Mononuclear cell (primary cell): ENCODE measurements around the gene SNRNP40. TPM values are rescaled to one million over a fixed set of nuclear protein-coding genes. Genes with fewer than 3 reads are reported as not detected.

Experiments
- H3K27me3 ChIP-seq: 2 replicates; pipeline ENCODE4 v1.6.0; 2011; ENCODE audit warnings: low read length, control low read depth; ENCODE audit not compliant: insufficient read depth
- H3K4me1 ChIP-seq: 2 replicates; pipeline ENCODE4 v1.5.1; 2011; ENCODE audit warnings: mild to moderate bottlenecking, low read length, control low read depth; ENCODE audit not compliant: insufficient read depth
- H3K4me3 ChIP-seq: 2 replicates; pipeline ENCODE4 v1.5.1; 2011; ENCODE audit warnings: mild to moderate bottlenecking, low read length, moderate library complexity
- H3K9me3 ChIP-seq: 2 replicates; pipeline ENCODE4 v1.5.1; 2011; ENCODE audit warnings: low read depth, mild to moderate bottlenecking, control low read depth, low read length
- total RNA-seq: library from RNA; depleted of rRNA; stranded (reverse); fragments of >200 nt; gene quantifications from one replicate; pipeline ENCODE4 v1.2.3, GENCODE V29; 2012

Gene SNRNP40
- total RNA-seq, 1 donor = 75.8 TPM

- Histone ChIP-seq H3K9me3 (no peaks in the 10 kb centered on the region), H3K27me3 (no peaks in the 10 kb centered on the region), H3K4me3 (no peak overlapping the region), H3K4me1 (no peaks in the 10 kb centered on the region)
Measured at GRCh38 chr1:31228986-31229385, 67.6 kb downstream of the SNRNP40 start.

DNA sequence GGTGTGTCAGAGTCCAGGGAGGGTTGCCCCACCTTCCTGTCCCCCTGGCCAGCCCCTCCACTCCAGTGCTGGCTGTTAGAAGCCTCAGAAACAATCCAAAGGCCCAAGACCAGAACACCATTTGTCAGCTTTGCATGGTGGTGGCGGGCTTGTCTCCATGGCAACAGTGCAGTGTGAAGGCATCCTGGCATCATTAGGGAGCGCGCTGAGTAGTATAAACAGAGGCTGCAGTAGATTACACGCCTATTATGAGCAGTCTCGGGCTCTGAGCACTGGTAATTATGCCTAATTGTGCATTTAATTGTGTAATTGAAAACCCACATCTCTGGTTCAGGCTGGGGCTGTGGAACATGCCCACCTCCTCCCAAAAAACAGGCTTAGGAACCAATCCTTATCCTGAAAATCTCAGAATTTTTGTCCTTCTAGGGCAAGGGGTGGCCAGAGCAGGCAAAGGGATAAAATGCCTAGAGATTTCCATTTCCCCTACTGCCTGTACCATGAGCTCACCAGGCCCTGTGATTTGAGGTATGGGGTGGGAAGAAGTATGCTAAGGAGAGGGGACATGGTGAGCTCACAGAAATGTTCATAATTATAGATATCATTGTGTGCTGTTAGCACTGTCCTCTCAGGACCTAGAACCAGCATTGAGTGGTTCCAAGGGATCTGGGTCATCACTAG is 68.6 kb downstream of the SNRNP40 start:
- Histone ChIP-seq H3K9me3 (no peaks in the 10 kb centered on the region), H3K27me3 (no peaks in the 10 kb centered on the region), H3K4me1 (no peaks in the 10 kb centered on the region), H3K4me3 (no peak overlapping the region)

DNA sequence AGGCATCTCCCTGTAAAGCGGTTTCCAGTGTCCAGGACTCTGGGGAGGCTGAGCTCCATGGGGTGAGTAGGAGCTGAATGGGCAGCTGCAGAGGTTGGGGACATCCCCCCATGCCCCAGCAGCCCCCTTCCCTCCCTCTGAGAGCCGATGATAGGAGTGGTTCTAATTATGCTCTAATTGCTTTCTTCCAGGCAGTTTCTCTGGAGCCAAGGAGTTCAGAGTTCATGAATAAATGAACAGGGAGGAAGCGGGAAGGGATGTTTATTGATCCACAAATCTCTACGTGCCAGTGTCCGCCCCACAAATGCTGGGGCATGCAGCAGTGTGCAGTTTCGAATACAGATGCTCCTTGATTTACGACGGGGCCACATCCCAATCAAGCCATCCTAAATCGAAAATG is 72.5 kb downstream of the SNRNP40 start:
- H3K27me3 ChIP-seq = no peaks in the 10 kb centered on the region
- no peaks in the 10 kb centered on the region for H3K9me3 ChIP-seq
- no peak overlapping the region for H3K4me3 ChIP-seq
- H3K4me1 ChIP-seq = no peaks in the 10 kb centered on the region

- H3K9me3 ChIP-seq = no peaks in the 10 kb centered on the region
- H3K4me1 ChIP-seq = no peaks in the 10 kb centered on the region
- H3K27me3 ChIP-seq = no peaks in the 10 kb centered on the region
- H3K4me3 ChIP-seq = no peak overlapping the region
Measured at GRCh38 chr1:31222176-31222575, 74.4 kb downstream of the SNRNP40 start.

- H3K9me3 ChIP-seq = no peaks in the 10 kb centered on the region
- no peak overlapping the region for H3K4me3 ChIP-seq
- no peaks in the 10 kb centered on the region for H3K4me1 ChIP-seq
- no peaks in the 10 kb centered on the region for H3K27me3 ChIP-seq
Measured at GRCh38 chr1:31221072-31221471, 75.5 kb downstream of the SNRNP40 start.

DNA sequence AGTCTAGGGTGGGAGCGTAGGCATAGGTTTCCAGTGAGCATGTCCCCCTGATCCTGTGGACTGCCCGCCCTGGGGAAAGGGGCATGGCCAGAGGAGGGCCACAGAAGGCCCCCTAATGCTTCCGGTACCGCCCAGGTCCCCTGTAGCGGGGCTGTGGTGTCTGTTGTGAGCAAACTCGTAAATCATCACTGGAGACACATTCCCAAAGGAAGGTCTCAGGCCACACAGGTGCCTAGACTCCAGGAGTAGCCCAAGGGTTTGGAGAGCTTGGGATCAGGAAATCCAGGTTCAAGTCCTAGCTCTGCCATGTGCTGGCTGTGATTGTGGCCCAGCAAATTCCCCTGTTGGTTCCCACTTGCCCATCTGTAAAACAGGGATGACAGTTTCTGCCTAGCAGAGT is 77.1 kb downstream of the SNRNP40 start:
- Histone ChIP-seq H3K27me3 (no peaks in the 10 kb centered on the region), H3K4me1 (no peaks in the 10 kb centered on the region), H3K4me3 (no peak overlapping the region), H3K9me3 (no peaks in the 10 kb centered on the region)

DNA sequence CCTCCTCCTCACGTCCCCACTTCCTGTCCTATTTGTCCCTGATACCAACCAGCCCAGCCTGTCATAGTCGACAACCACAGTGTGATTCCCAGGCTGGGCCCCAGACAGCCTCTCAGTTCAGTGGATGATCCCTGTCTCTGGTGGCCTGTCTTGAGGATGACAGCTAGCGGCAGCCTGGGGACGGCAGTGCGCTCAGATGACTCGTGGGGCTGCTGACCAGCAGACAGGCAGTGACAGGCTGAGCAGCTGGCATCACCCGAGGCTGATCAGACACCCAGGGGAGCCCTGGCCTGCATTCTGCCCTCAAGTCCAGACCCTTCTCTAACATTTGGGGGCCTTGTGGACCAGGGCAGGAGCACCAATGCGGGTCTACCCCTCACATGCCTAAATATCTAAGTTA is 77.9 kb downstream of the SNRNP40 start:
- no peak overlapping the region for H3K4me3 ChIP-seq
- H3K27me3 ChIP-seq = no peaks in the 10 kb centered on the region
- H3K9me3 ChIP-seq = no peaks in the 10 kb centered on the region
- no peaks in the 10 kb centered on the region for H3K4me1 ChIP-seq

DNA sequence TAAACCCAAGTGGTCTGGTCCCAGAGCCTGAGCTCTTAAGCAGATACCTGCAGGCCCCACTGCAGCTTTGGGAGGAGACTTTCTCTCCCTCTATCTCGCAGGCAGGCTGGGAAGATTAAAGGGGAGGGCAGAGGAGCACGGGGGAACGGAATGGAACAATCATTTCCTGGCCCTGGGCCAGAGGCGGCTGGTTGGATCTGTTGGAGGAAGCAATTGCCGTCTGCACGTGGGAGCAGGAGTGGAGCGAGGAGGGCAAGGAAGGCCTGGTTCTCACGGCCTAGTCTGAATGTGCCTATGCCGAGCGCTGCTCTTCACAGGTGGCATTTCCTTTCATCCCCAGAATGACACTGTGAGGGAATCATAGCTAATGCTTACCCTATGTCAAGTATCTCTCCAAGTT is 80.6 kb downstream of the SNRNP40 start:
- H3K4me1 ChIP-seq = no peaks in the 10 kb centered on the region
- H3K27me3 ChIP-seq = peaks cover 2% of the 10 kb centered on the region
- no peaks in the 10 kb centered on the region for H3K9me3 ChIP-seq
- no peak overlapping the region for H3K4me3 ChIP-seq

DNA sequence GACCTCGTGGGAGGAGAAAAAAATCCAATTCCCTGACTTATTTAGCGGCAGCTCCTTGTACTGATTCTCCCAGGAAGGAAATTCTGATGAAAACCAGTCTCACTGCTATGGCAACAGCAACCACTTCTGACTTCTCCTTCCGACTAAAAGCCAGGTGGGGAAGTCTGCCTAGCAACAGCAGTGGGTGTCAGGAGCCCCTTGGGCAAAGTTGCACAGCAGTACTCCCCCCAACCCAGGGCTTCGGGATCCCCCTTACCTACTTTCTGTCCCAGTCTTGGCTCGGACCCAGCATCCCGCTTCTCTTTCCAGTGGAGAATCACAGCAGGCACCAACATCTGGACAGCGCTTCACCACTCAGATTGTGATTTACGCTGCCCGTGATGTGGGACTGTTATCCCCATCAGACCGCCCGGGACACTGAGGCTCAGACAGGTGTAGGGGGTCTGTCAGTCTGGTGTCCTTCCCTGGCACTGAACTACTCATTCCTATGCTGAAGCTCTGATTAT is 81.5 kb downstream of the SNRNP40 start:
- H3K4me3 ChIP-seq = no peak overlapping the region
- no peaks in the 10 kb centered on the region for H3K9me3 ChIP-seq
- peaks cover 2% of the 10 kb centered on the region for H3K27me3 ChIP-seq

GRCh38 chr1:31214316-31215064 is 82.1 kb downstream of the SNRNP40 start:
- H3K4me1 ChIP-seq = no peaks in the 10 kb centered on the region
- peaks cover 2% of the 10 kb centered on the region for H3K27me3 ChIP-seq
- H3K4me3 ChIP-seq = no peak overlapping the region
- H3K9me3 ChIP-seq = no peaks in the 10 kb centered on the region

More for the DNA sequence above, 81.5 kb downstream of the SNRNP40 start:
- no peaks in the 10 kb centered on the region for H3K4me1 ChIP-seq

Other genes starting within 250 kb of the SNRNP40 start
- 154 TPM for gene PUM1, start 231.1 kb downstream of the SNRNP40 start, total RNA-seq
- gene NKAIN1, start 56.9 kb downstream of the SNRNP40 start, total RNA-seq = under 0.01 TPM
- 9.1 TPM for gene ZCCHC17, start 244 bp upstream of the SNRNP40 start, total RNA-seq
- not detected for gene FABP3, start 76.3 kb upstream of the SNRNP40 start, total RNA-seq
- 1.4 TPM for gene SERINC2, start 116.4 kb upstream of the SNRNP40 start, total RNA-seq